Smooth muscle cell of trachea (primary cell): ENCODE data around the gene TLCD2. TPM values are rescaled to one million over a fixed set of nuclear protein-coding genes. Genes with fewer than 3 reads are reported as not detected.

Experiments
- total RNA-seq: library from RNA; depleted of rRNA; stranded (reverse); fragments of >200 nt; gene quantifications from 2 replicates; pipeline ENCODE4 v1.2.1, GENCODE V29; 2014

Gene TLCD2, protein sequence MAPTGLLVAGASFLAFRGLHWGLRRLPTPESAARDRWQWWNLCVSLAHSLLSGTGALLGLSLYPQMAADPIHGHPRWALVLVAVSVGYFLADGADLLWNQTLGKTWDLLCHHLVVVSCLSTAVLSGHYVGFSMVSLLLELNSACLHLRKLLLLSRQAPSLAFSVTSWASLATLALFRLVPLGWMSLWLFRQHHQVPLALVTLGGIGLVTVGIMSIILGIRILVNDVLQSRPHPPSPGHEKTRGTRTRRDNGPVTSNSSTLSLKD
- total RNA-seq, result 4.9 and 6.8 TPM in 2 replicates

DNA sequence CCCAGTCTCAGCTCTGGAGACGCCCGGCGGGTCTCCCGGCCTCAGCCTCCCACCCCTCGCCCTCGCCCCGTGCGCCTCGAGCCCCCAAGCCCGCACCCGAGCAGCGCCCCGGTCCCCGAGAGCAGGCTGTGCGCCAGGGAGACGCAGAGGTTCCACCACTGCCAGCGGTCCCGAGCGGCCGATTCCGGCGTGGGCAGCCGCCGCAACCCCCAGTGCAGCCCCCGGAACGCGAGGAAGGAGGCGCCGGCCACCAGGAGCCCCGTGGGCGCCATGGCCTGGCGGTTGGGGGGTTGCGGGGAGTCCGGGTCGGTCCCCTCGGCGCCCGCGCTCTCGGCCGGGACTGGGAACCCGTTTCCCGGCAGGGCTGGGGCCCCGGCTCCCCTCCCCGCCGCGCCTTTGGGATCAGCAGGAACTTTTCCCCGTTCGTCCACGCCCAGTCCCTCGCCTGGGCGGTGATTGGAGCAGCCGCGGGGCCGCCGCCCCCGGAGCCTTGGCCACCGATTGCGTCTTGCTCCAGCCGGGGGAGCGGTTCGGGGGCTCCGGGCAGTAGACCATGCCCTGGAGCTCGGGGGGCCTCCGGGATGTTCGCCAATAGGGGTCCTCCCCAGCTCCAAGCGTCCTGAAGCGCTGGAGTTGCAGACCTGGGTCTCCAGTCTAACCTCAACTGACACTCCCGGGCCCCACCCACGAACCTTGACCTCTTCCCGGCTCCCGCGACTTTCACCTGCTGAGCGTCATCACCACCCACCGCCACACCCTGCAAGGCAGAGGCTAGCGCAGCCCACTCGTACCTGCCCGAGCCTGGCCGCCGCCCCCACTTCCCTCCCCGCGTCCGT, at the start of gene TLCD2:
TSS of gene TLCD2 (minus strand) at position 407 of the 836 bp plus-strand sequence. CDS start at position 272, 135 bp downstream.

DNA sequence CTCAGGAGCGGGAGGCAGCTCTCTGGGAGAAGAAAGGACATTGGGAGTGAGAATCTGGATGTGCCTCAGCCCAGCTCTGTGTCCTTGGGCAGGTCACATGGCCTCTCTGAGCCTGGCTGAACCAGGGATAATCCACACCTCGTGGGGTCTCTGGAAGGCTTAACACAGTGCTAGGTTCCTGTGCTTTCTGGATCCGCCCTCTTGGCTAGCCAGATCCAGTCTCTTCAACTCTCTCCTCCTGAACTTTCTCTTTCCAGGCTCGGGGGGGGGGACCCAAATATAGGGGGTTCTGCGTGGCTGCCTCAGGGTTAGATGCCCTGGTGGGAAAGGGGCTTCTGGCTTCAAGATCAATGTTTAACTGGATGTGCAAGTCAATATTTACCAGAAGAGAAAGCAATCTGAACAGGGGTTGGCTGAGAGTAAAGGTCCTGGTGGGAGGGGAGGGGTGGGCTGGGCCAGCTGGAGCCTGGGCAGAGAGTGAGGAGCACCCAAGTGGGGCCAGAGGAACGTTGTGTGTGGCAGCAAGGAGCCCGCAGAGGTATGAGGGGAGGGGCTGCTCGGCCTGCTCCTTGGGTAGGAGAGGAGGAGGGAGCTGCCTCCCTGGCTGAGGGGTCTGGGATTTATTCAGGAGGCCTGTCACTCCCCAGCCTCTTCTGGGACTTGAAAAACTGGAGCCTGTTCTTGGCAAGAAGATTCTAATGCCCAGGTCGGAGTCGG, 32.4 kb upstream of the TLCD2 start, which contains the start of gene SERPINF2:
TSS of gene SERPINF2 (plus strand) at position 501 of the 717 bp plus-strand sequence. CDS start 2,125 bp downstream, outside the sequence.

DNA sequence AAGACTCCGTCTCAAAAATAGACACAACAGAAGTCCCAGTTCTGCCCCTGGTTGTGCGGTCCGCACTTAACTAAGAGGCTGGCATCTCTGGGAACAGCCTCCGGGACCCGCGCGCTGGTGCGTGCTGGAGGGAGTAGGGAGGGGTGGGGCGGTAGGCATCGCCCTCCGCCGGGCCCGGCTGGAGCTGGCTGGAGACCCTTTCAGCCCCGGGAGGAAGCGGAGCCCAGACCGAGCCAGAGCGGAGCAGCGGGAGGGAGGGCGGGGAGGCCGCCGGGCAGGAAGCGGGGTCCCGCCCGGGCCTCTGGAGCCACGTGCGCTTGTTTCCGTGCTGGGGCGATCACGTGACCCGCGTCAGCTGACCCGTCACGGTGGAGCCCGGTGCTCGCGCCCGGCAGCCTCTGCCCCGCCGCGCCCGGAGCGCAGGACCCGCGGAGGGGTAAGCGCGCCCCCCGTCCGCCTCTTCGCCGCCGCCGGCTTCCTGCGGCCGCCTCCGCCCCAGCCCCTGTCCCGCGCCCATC, 14.2 kb upstream of the TLCD2 start, which contains the start of gene WDR81:
TSS of gene WDR81 (plus strand) at position 354 of the 518 bp plus-strand sequence. CDS start 256 bp downstream, outside the sequence.

DNA sequence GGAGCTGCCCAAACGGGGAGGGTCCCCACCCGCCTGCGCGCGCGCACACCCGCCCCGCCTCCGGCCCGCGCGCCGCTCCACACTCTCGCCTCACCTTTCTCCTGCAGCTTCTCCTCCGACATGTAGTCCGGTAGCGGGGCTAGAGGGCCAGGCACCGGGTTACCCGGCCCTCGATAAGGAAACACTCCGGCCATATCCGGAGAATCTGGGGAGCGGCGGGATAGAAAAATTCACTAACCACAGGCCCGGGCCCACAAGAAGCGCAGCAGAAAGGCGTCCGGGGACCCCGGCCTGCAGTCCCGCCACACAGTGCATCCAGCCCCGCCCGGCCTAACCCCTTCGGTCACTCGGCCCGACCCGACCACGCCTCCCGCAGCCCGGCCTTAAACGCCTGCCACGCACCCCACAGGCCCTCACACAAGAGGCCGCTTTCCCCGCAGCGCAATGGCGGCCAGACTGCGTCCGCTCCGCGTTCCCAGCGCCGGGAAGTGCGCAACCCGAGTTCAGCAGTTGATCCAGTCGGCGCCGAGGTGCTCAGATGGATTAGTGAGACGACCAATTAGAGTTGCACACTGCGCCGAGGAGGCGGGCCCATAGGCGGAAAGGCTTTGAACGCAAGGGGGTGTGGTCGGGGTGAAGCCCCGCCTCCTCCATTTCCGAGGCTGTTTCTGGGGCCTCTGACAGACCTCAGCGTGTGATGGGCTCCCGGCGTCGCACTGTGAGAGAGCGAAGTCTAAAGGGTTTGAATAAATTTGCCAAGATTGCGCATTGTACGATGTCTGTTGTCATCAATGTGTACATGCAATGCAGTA, 25.6 kb downstream of the TLCD2 start, which contains the start of gene PRPF8:
TSS of gene PRPF8 (minus strand) at position 490 of the 812 bp plus-strand sequence. CDS start at position 194, 296 bp downstream.

Other genes starting within 250 kb of the TLCD2 start
- 201 and 218 TPM in 2 replicates for gene MYO1C, start 217.7 kb downstream of the TLCD2 start, total RNA-seq
- gene INPP5K, start 193.8 kb downstream of the TLCD2 start, total RNA-seq, result 30.1 and 41.4 TPM in 2 replicates
- 18.4 and 18.8 TPM in 2 replicates for gene PITPNA, start 147.6 kb downstream of the TLCD2 start, total RNA-seq
- 4.5 and 14.9 TPM in 2 replicates for gene SLC43A2, start 81.5 kb downstream of the TLCD2 start, total RNA-seq
- gene SCARF1, start 64.6 kb downstream of the TLCD2 start, total RNA-seq, result 0.73 and 0.83 TPM in 2 replicates
- gene RILP, start 60.5 kb downstream of the TLCD2 start, total RNA-seq, result 8.0 and 13.9 TPM in 2 replicates
- gene PRPF8, start 25.5 kb downstream of the TLCD2 start, total RNA-seq, result 117 and 150 TPM in 2 replicates
- gene WDR81, start 14.3 kb upstream of the TLCD2 start, total RNA-seq, result 29.4 and 63.8 TPM in 2 replicates
- gene SERPINF2, start 32.5 kb upstream of the TLCD2 start, total RNA-seq, result 0.33 TPM in 1 of 2 replicates, not detected in the other
- gene SERPINF1, start 51.7 kb upstream of the TLCD2 start, total RNA-seq, result 380 and 569 TPM in 2 replicates
- 7.9 and 10.4 TPM in 2 replicates for gene SMYD4, start 119.5 kb upstream of the TLCD2 start, total RNA-seq
- 22.7 and 41.7 TPM in 2 replicates for gene RPA1, start 119.6 kb upstream of the TLCD2 start, total RNA-seq